ENCODE results near the gene HKDC1. TPM values are rescaled to one million over a fixed set of nuclear protein-coding genes. Genes with fewer than 3 reads are reported as not detected.

The HKDC1 gene
- 0.78 and 6.8 TPM in 2 replicates for total RNA-seq

GRCh38 chr10:69220041-69220451, at the start of gene HKDC1:
HKDC1 (plus strand) TSS chr10:69220332; CDS start chr10:69220436, 104 bp downstream.

GRCh38 chr10:69179743-69180524, 40.2 kb upstream of the HKDC1 start, which contains the start of gene SUPV3L1:
SUPV3L1 (plus strand) TSS chr10:69180234; CDS start chr10:69180292, 58 bp downstream.

GRCh38 chr10:69278446-69278963, 58.4 kb downstream of the HKDC1 start, which contains the start of gene HK1:
HK1 (plus strand) TSS chr10:69278496.

Other genes with a start within 250 kb of the HKDC1 start
- 40.4 and 47.0 TPM in 2 replicates for gene KIFBP, start 231.5 kb upstream of the HKDC1 start, total RNA-seq
- gene SRGN, start 132.2 kb upstream of the HKDC1 start, total RNA-seq: 498 and 560 TPM in 2 replicates
- 38.2 and 38.8 TPM in 2 replicates for gene VPS26A, start 96.2 kb upstream of the HKDC1 start, total RNA-seq
- 24.2 and 30.8 TPM in 2 replicates for gene SUPV3L1, start 40.1 kb upstream of the HKDC1 start, total RNA-seq
- gene HK1, start 58.2 kb downstream of the HKDC1 start, total RNA-seq: 237 and 315 TPM in 2 replicates
- 0.13 and 0.20 TPM in 2 replicates for gene TACR2, start 196.6 kb downstream of the HKDC1 start, total RNA-seq
- gene TSPAN15, start 231.1 kb downstream of the HKDC1 start, total RNA-seq: 0.33 and 1.7 TPM in 2 replicates